Activated naive CD4-positive, alpha-beta T cell treated with anti-CD3 and anti-CD28 coated beads, Interleukin-2, amount 50 U/mL, for 72 hours (primary cell): ENCODE data around the gene SLC37A1. TPM values are rescaled to one million over a fixed set of nuclear protein-coding genes. Genes with fewer than 3 reads are reported as not detected.
"Not testable (repeated sequence)": the region's sequence is repeated elsewhere in the genome, so short reads cannot be mapped to it uniquely, and the experiment has no call there.

ENCODE experiments used
- ATAC-seq, 2 donors: fragments of 150-1000 bp; cut with Tn5 transposase; 2 replicates each; pipeline ENCODE4 v1.10.0; 2021; ENCODE audit warnings: mild to moderate bottlenecking in 2 of 2, moderate library complexity in 2 of 2
- DNase-seq, 2 donors: peaks; one replicate each; pipeline ENCODE4 v3.0.0; 2021 to 2022; ENCODE audit warnings: low spot score in 2 of 2
- H3K27ac Mint-ChIP-seq, 2 donors: one replicate each; pipeline ENCODE4 v1.8.0; 2022; ENCODE audit warnings: mild to moderate bottlenecking in 2 of 2, mixed read lengths in 2 of 2
- H3K36me3 Mint-ChIP-seq, 2 donors: one replicate each; pipeline ENCODE4 v1.8.0; 2022; ENCODE audit warnings: mixed read lengths in 2 of 2
- H3K9me3 Mint-ChIP-seq, 2 donors: one replicate each; pipeline ENCODE4 v1.8.0; 2022; ENCODE audit warnings: mixed read lengths in 2 of 2
- total RNA-seq, 2 donors: library from RNA; stranded (reverse); gene quantifications; one replicate each; pipeline ENCODE4 v1.2.3, GENCODE V29; 2022

The SLC37A1 gene
- total RNA-seq, result 10 to 100 TPM; 15.2 to 20.6 TPM

- peaks cover 0 to 8% of the 10 kb centered on the region in 2 donors for H3K36me3 Mint-ChIP-seq
- H3K27ac Mint-ChIP-seq, result peak within 1 kb of the TSS; percentile 85 to 86
- DNase-seq (peak in 1 of 2 donors; percentile 41), ATAC-seq (peak; percentile 77 to 79)
- H3K9me3 Mint-ChIP-seq, result no peaks in the 10 kb centered on the region
These were observed at the start of gene SLC37A1 for GRCh38 chr21:42513151-42513984. Gene SLC37A1 (plus strand): TSS chr21:42513852. CDS start chr21:42518455, 4,603 bp downstream.

GRCh38 chr21:42463861-42464515 is 49.7 kb upstream of the SLC37A1 start:
- Mint-ChIP-seq H3K36me3 (peaks cover 0 to 23% of the 10 kb centered on the region in 2 donors), H3K27ac (peak overlapping the region; percentile 48 to 81), H3K9me3 (peaks cover 7 to 19% of the 10 kb centered on the region in 2 donors)
- peak; percentile 61 to 69 for DNase-seq
- ATAC-seq, result peak; percentile 35 to 70

- Mint-ChIP-seq H3K36me3 (peaks cover 0 to 23% of the 10 kb centered on the region in 2 donors), H3K9me3 (peaks cover 7 to 19% of the 10 kb centered on the region in 2 donors), H3K27ac (peak overlapping the region in 1 of 2 donors; percentile 17)
- DNase-seq (no peak), ATAC-seq (no peak)
These were observed 48.4 kb upstream of the SLC37A1 start for GRCh38 chr21:42465008-42465802.

GRCh38 chr21:42465803-42466127 is 47.9 kb upstream of the SLC37A1 start:
- H3K27ac Mint-ChIP-seq, result peak overlapping the region in 1 of 2 donors; percentile 17
- ATAC-seq (no peak), DNase-seq (no peak)
- peaks cover 0 to 23% of the 10 kb centered on the region in 2 donors for H3K36me3 Mint-ChIP-seq
- peaks cover 7 to 19% of the 10 kb centered on the region in 2 donors for H3K9me3 Mint-ChIP-seq

GRCh38 chr21:42466700-42467099 is 47.0 kb upstream of the SLC37A1 start:
- Mint-ChIP-seq H3K27ac (no peak overlapping the region), H3K9me3 (peaks cover 7 to 14% of the 10 kb centered on the region in 2 donors), H3K36me3 (peaks cover 0 to 15% of the 10 kb centered on the region in 2 donors)
- no peak for ATAC-seq
- no peak for DNase-seq

GRCh38 chr21:42467140-42467983 is 46.3 kb upstream of the SLC37A1 start:
- Mint-ChIP-seq H3K36me3 (peaks cover 0 to 15% of the 10 kb centered on the region in 2 donors), H3K27ac (no peak overlapping the region), H3K9me3 (peaks cover 7 to 14% of the 10 kb centered on the region in 2 donors)
- DNase-seq (peak in 1 of 2 donors; percentile 47), ATAC-seq (peak in 1 of 2 donors; percentile 52)

- DNase-seq (peak in 1 of 2 donors; percentile 33), ATAC-seq (no peak)
- no peak overlapping the region for H3K27ac Mint-ChIP-seq
- peaks cover 7% of the 10 kb centered on the region in 2 donors for H3K9me3 Mint-ChIP-seq
- peaks cover 0 to 8% of the 10 kb centered on the region in 2 donors for H3K36me3 Mint-ChIP-seq
These were observed 45.0 kb upstream of the SLC37A1 start for GRCh38 chr21:42468491-42469131.

GRCh38 chr21:42469272-42469671 is 44.4 kb upstream of the SLC37A1 start:
- Mint-ChIP-seq H3K36me3 (peaks cover 0 to 2% of the 10 kb centered on the region in 2 donors), H3K9me3 (peaks cover under 1% of the 10 kb centered on the region in 2 donors), H3K27ac (no peak overlapping the region)
- DNase-seq (no peak), ATAC-seq (peak in 1 of 2 donors; percentile 58)

GRCh38 chr21:42469726-42470125 is 43.9 kb upstream of the SLC37A1 start:
- not testable (repeated sequence) for H3K36me3 Mint-ChIP-seq, H3K27ac Mint-ChIP-seq, H3K9me3 Mint-ChIP-seq, DNase-seq, ATAC-seq

- Mint-ChIP-seq H3K27ac (no peak overlapping the region), H3K9me3 (no peaks in the 10 kb centered on the region), H3K36me3 (no peaks in the 10 kb centered on the region)
- DNase-seq, result no peak
- ATAC-seq, result no peak
These were observed 42.4 kb upstream of the SLC37A1 start for GRCh38 chr21:42471206-42471605.

GRCh38 chr21:42471716-42472330 is 41.8 kb upstream of the SLC37A1 start:
- Mint-ChIP-seq H3K36me3 (no peaks in the 10 kb centered on the region), H3K27ac (no peak overlapping the region), H3K9me3 (no peaks in the 10 kb centered on the region)
- DNase-seq, result no peak
- no peak for ATAC-seq

GRCh38 chr21:42472521-42472920 is 41.1 kb upstream of the SLC37A1 start:
- H3K9me3 Mint-ChIP-seq, result no peaks in the 10 kb centered on the region

GRCh38 chr21:42473498-42474042 is 40.1 kb upstream of the SLC37A1 start:
- no peak for DNase-seq
- H3K9me3 Mint-ChIP-seq, result no peaks in the 10 kb centered on the region
- ATAC-seq, result no peak
- no peaks in the 10 kb centered on the region for H3K36me3 Mint-ChIP-seq
- no peak overlapping the region for H3K27ac Mint-ChIP-seq

More at GRCh38 chr21:42472521-42472920, 41.1 kb upstream of the SLC37A1 start:
- Mint-ChIP-seq H3K36me3 (no peaks in the 10 kb centered on the region), H3K27ac (no peak overlapping the region)
- DNase-seq (no peak), ATAC-seq (no peak)

- DNase-seq, result no peak
- H3K27ac Mint-ChIP-seq, result no peak overlapping the region
- H3K36me3 Mint-ChIP-seq, result no peaks in the 10 kb centered on the region
- no peak for ATAC-seq
- no peaks in the 10 kb centered on the region for H3K9me3 Mint-ChIP-seq
These were observed 39.4 kb upstream of the SLC37A1 start for GRCh38 chr21:42474043-42474831.
